Natural killer cell (primary cell): Measurements from ENCODE around the gene PHAF1. TPM values are rescaled to one million over a fixed set of nuclear protein-coding genes. Genes with fewer than 3 reads are reported as not detected.
A peak's percentile ranks its signal among the peaks of the same experiment; 100 is the strongest.

Experiments
- ATAC-seq, 3 donors: fragments of 150-1000 bp in 2 of 3; fragments of 200-7000 bp in 1 of 3; cut with Tn5 transposase; 1 replicate in 1 of 3; 2 replicates in 2 of 3; pipeline ENCODE4 v1.10.0; 2021; ENCODE audit warnings: mild to moderate bottlenecking in 2 of 3, moderate library complexity in 2 of 3
- DNase-seq, 2 donors: peaks; one replicate each; pipeline versions ENCODE4 v3.0.0 to v3.0.0-alpha.2; 2013 to 2021; ENCODE audit warnings: mixed read lengths in 1 of 2
- H3K27ac ChIP-seq: one replicate; pipeline ENCODE4 v1.5.1; 2013; ENCODE audit warnings: mild to moderate bottlenecking, low read length
- H3K27me3 ChIP-seq: one replicate; pipeline ENCODE4 v1.6.1; 2013; ENCODE audit warnings: low read length; ENCODE audit not compliant: control insufficient read depth, insufficient read depth
- H3K36me3 ChIP-seq: one replicate; pipeline ENCODE4 v1.6.1; 2013; ENCODE audit warnings: low read length; ENCODE audit not compliant: control insufficient read depth, insufficient read depth
- H3K4me1 ChIP-seq: one replicate; pipeline ENCODE4 v1.6.1; 2013; ENCODE audit warnings: low read length; ENCODE audit not compliant: control insufficient read depth, insufficient read depth
- H3K4me3 ChIP-seq: one replicate; pipeline ENCODE4 v1.5.1; 2013; ENCODE audit warnings: low read length
- H3K9me3 ChIP-seq: one replicate; pipeline ENCODE4 v1.6.1; 2013; ENCODE audit warnings: low read length; ENCODE audit not compliant: control insufficient read depth, insufficient read depth
- H3K27ac Mint-ChIP-seq, 2 donors: one replicate each; pipeline ENCODE4 v1.8.0; 2022; ENCODE audit warnings: mild to moderate bottlenecking in 2 of 2, mixed read lengths in 2 of 2, moderate library complexity in 1 of 2
- H3K27me3 Mint-ChIP-seq, 2 donors: one replicate each; pipeline ENCODE4 v1.8.0; 2022; ENCODE audit warnings: low read depth in 2 of 2, mixed read lengths in 2 of 2
- H3K36me3 Mint-ChIP-seq: one replicate; pipeline ENCODE4 v1.8.0; 2022; ENCODE audit warnings: mixed read lengths
- H3K4me1 Mint-ChIP-seq, 2 donors: one replicate each; pipeline ENCODE4 v1.8.0; 2022; ENCODE audit warnings: mixed read lengths in 2 of 2
- H3K4me3 Mint-ChIP-seq: one replicate; pipeline ENCODE4 v1.8.0; 2022; ENCODE audit warnings: mild to moderate bottlenecking, moderate library complexity, mixed read lengths
- H3K9me3 Mint-ChIP-seq, 2 donors: one replicate each; pipeline ENCODE4 v1.8.0; 2022; ENCODE audit warnings: mixed read lengths in 2 of 2
- WGBS: methylation state at CpG from one replicate; pipeline ENCODE4 v1.1.7; 2013; ENCODE audit warnings: missing lambda C conversion rate; ENCODE audit not compliant: insufficient coverage; 5-methylcytosine and 5-hydroxymethylcytosine counted together
- intact Hi-C: fragments of 100-400 bp; cut with micrococcal nuclease; formaldehyde crosslinking; loops from one replicate; pipeline ENCODE4 v1.14.2; 2022
- total RNA-seq, 4 donors: library from RNA; stranded (reverse); fragments of 120-200 nt in 1 of 4; gene quantifications; one replicate each; pipeline versions ENCODE4 v1.2.3 to v1.2.4, GENCODE V29; 2013 to 2022
- TF ChIP-seq, protein P1 (sequence below): fragments of 200-600 bp; IDR thresholded peaks from one replicate; pipeline ENCODE4 v1.8.0; 2022; ENCODE audit warnings: antibody characterized with exemption

Gene PHAF1
- total RNA-seq, 3 donors from 2014 or later (not counting 1 experiment from before 2014, with no cell fraction given): 17.0 to 22.4 (median 22.0) TPM

DNA sequence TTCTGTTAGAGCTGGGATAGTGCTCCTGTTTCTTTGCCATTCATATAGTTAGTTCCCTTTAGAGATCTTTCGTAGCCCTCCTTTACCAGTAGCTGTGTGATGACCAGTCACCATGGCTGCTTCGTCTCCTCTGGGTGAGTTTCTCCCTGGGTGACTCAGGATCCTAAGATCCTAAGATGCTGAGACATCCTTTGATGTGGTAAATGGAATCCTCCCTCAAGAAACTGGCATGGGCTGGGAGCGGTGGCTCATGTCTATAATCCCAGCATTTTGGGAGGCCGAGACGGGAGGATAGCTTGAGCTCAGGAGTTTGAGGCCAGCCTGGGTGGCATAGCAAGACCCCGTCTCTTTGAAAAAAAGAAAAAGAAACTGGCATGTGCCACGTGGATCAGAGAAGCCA lies 5.9 kb downstream of the PHAF1 start:
- H3K36me3 ChIP-seq: peaks cover 8% of the 10 kb centered on the region
- no peak for ATAC-seq
- Mint-ChIP-seq H3K36me3 (no peaks in the 10 kb centered on the region), H3K4me3 (no peak overlapping the region), H3K27me3 (no peaks in the 10 kb centered on the region), H3K27ac (no peak overlapping the region), H3K4me1 (peaks cover 22 to 35% of the 10 kb centered on the region in 2 donors), H3K9me3 (no peaks in the 10 kb centered on the region)
- no peaks in the 10 kb centered on the region for H3K27me3 ChIP-seq
- intact Hi-C loops: no loop called here
- 90% methylated on average over 7 of the region's 7 CpGs for WGBS
- H3K4me3 ChIP-seq: no peak overlapping the region
- H3K27ac ChIP-seq: no peak overlapping the region
- TF ChIP-seq, protein P1, sequence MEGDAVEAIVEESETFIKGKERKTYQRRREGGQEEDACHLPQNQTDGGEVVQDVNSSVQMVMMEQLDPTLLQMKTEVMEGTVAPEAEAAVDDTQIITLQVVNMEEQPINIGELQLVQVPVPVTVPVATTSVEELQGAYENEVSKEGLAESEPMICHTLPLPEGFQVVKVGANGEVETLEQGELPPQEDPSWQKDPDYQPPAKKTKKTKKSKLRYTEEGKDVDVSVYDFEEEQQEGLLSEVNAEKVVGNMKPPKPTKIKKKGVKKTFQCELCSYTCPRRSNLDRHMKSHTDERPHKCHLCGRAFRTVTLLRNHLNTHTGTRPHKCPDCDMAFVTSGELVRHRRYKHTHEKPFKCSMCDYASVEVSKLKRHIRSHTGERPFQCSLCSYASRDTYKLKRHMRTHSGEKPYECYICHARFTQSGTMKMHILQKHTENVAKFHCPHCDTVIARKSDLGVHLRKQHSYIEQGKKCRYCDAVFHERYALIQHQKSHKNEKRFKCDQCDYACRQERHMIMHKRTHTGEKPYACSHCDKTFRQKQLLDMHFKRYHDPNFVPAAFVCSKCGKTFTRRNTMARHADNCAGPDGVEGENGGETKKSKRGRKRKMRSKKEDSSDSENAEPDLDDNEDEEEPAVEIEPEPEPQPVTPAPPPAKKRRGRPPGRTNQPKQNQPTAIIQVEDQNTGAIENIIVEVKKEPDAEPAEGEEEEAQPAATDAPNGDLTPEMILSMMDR: no peak
- DNase-seq: no peak
- H3K4me1 ChIP-seq: peaks cover 12% of the 10 kb centered on the region
- no peaks in the 10 kb centered on the region for H3K9me3 ChIP-seq

- peaks cover 12% of the 10 kb centered on the region for H3K36me3 ChIP-seq
- intact Hi-C loops: no loop called here
- H3K4me1 ChIP-seq: peaks cover 1% of the 10 kb centered on the region
- H3K36me3 Mint-ChIP-seq: no peaks in the 10 kb centered on the region
- H3K9me3 Mint-ChIP-seq: no peaks in the 10 kb centered on the region
- H3K9me3 ChIP-seq: no peaks in the 10 kb centered on the region
- DNase-seq (no peak), ATAC-seq (no peak)
- no peaks in the 10 kb centered on the region for H3K27me3 ChIP-seq
- TF ChIP-seq, protein P1: no peak
- no peak overlapping the region for H3K4me3 Mint-ChIP-seq
- H3K27ac ChIP-seq: no peak overlapping the region
- no peak overlapping the region for H3K4me3 ChIP-seq
- 89% methylated on average over 13 of the region's 13 CpGs for WGBS
- H3K4me1 Mint-ChIP-seq: peaks cover 13 to 26% of the 10 kb centered on the region in 2 donors
- H3K27me3 Mint-ChIP-seq: no peaks in the 10 kb centered on the region
- peak overlapping the region; percentile 17 to 41 for H3K27ac Mint-ChIP-seq
Measured at GRCh38 chr16:67116388-67117311, 6.9 kb downstream of the PHAF1 start.

GRCh38 chr16:67117716-67118115 lies 8.0 kb downstream of the PHAF1 start:
- Histone ChIP-seq H3K36me3 (peaks cover 19% of the 10 kb centered on the region), H3K9me3 (no peaks in the 10 kb centered on the region), H3K4me3 (no peak overlapping the region), H3K27me3 (no peaks in the 10 kb centered on the region), H3K27ac (no peak overlapping the region), H3K4me1 (no peaks in the 10 kb centered on the region)
- no peak for ATAC-seq
- Mint-ChIP-seq H3K27ac (no peak overlapping the region), H3K27me3 (no peaks in the 10 kb centered on the region), H3K36me3 (no peaks in the 10 kb centered on the region), H3K4me1 (peaks cover 4 to 16% of the 10 kb centered on the region in 2 donors), H3K4me3 (no peak overlapping the region), H3K9me3 (no peaks in the 10 kb centered on the region)
- intact Hi-C loops: no loop called here
- WGBS: 90% methylated on average over 6 of the region's 9 CpGs
- DNase-seq: no peak
- TF ChIP-seq, protein P1: no peak
